Colonic mucosa (tissue), 4 donors: ENCODE results near the gene SLC2A9. TPM values are rescaled to one million over a fixed set of nuclear protein-coding genes. Genes with fewer than 3 reads are reported as not detected.

Source experiments
- DNase-seq: peaks from one replicate; pipeline ENCODE4 v3.0.0-alpha.2; 2020
- H3K27ac ChIP-seq: fragments of 200-600 bp; one replicate; pipeline ENCODE4 v1.8.0; 2021
- H3K27me3 ChIP-seq: fragments of 200-600 bp; one replicate; pipeline ENCODE4 v1.8.0; 2021
- H3K36me3 ChIP-seq: fragments of 200-600 bp; one replicate; pipeline ENCODE4 v1.8.0; 2021
- H3K4me1 ChIP-seq: fragments of 200-600 bp; one replicate; pipeline ENCODE4 v1.8.0; 2021; ENCODE audit warnings: mild to moderate bottlenecking
- H3K4me3 ChIP-seq: fragments of 200-600 bp; one replicate; pipeline ENCODE4 v1.8.0; 2021
- H3K9ac ChIP-seq, 2 donors: one replicate each; pipeline ENCODE4 v1.7.0; 2013; ENCODE audit warnings: control low read depth in 2 of 2, low read depth in 2 of 2, low read length in 2 of 2
- H3K9me3 ChIP-seq: fragments of 200-600 bp; one replicate; pipeline ENCODE4 v1.8.0; 2021
- CTCF ChIP-seq: fragments of 200-600 bp; IDR thresholded peaks from one replicate; pipeline ENCODE4 v1.8.0; 2022; ENCODE audit warnings: antibody characterized with exemption, mild to moderate bottlenecking
- intact Hi-C: fragments of 100-400 bp; cut with DNase I; formaldehyde crosslinking; loops from one replicate; pipeline ENCODE4 v1.14.1; 2022
- total RNA-seq, 2 donors: library from RNA; stranded (reverse); fragmentation: NEBNext Ultra II Directional in 1 of 2; extraction: Animal tissue kit (Norgen Biotek cat#: 25700) in 1 of 2; gene quantifications; one replicate each; pipeline ENCODE4 v1.2.1, GENCODE V29; 2021
- donor health status: healthy.
- donor health status: DM: no; HTN: no; CAD: no.
- donor health status: DM: no; HTN: no; CAD: no.

SLC2A9 gene
- total RNA-seq, 2 donors from 2014 or later, result 4.3 to 6.8 TPM

GRCh38 chr4:10033191-10033881 is 12.0 kb upstream of the SLC2A9 start:
- intact Hi-C loops, result no loop called here
- Histone ChIP-seq H3K27me3 (no peaks in the 10 kb centered on the region), H3K9ac (no peak overlapping the region), H3K4me1 (no peaks in the 10 kb centered on the region), H3K4me3 (no peak overlapping the region), H3K9me3 (no peaks in the 10 kb centered on the region), H3K36me3 (no peaks in the 10 kb centered on the region), H3K27ac (peak overlapping the region; percentile 55)
- DNase-seq, result no peak
- no peak for TF ChIP-seq CTCF

DNA sequence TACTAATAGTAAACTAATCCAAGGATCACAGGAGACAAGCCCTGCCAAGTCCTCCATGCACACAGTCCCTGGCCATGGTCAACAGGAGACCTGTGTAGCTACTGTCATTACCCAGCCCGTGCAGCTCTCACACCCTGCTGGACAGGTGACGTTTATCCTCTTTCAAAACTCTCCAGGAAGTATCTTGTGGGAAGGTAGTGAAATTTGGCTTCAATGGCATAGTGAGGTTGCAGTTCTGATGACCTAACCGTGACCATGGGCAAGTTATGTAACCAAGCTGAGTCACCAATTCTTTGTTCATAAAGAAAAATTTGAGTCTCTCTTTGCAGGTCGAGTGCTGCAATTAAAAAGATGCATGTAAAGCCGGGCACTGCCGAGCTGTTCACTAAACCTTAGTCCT is 11.3 kb upstream of the SLC2A9 start:
- Histone ChIP-seq H3K27me3 (no peaks in the 10 kb centered on the region), H3K9me3 (no peaks in the 10 kb centered on the region), H3K4me3 (no peak overlapping the region), H3K4me1 (no peaks in the 10 kb centered on the region), H3K36me3 (no peaks in the 10 kb centered on the region), H3K9ac (no peak overlapping the region), H3K27ac (no peak overlapping the region)
- no peak for TF ChIP-seq CTCF
- intact Hi-C loops, result no loop called here
- no peak for DNase-seq

- Histone ChIP-seq H3K4me1 (no peaks in the 10 kb centered on the region), H3K27ac (no peak overlapping the region), H3K4me3 (no peak overlapping the region), H3K27me3 (no peaks in the 10 kb centered on the region), H3K9ac (no peak overlapping the region), H3K36me3 (no peaks in the 10 kb centered on the region), H3K9me3 (no peaks in the 10 kb centered on the region)
- intact Hi-C loops, result no loop called here
- DNase-seq, result no peak
- no peak for TF ChIP-seq CTCF
Measured at GRCh38 chr4:10031668-10032590, 10.6 kb upstream of the SLC2A9 start.

- no peaks in the 10 kb centered on the region for H3K4me1 ChIP-seq
- intact Hi-C loops, result no loop called here
- H3K9ac ChIP-seq, result no peak overlapping the region
- H3K36me3 ChIP-seq, result no peaks in the 10 kb centered on the region
- TF ChIP-seq CTCF, result no peak
- no peaks in the 10 kb centered on the region for H3K9me3 ChIP-seq
- no peaks in the 10 kb centered on the region for H3K27me3 ChIP-seq
- H3K4me3 ChIP-seq, result no peak overlapping the region
- no peak for DNase-seq
- no peak overlapping the region for H3K27ac ChIP-seq
Measured at GRCh38 chr4:10030972-10031667, 9.8 kb upstream of the SLC2A9 start.

DNA sequence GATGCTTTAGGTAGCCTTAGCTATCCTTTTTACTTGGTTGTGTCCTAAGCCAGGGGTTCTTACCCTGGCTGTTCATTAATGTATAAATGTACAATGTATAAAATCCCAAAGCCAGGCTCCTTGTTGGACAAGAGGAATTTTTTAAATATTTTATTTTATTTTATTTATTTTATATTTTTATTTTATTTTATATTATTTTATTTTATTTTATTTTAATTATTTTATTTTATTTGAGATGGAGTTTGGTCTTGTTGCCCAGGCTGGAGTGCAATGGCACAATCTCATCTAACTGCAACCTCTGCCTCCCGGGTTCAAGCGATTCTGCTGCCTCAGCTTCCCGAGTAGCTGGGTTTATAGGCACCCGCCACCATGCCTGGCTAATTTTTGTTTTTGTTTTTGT is 8.1 kb upstream of the SLC2A9 start:
- H3K4me3 ChIP-seq, result no peak overlapping the region
- H3K27me3 ChIP-seq, result no peaks in the 10 kb centered on the region
- no peaks in the 10 kb centered on the region for H3K4me1 ChIP-seq
- no peak for DNase-seq
- intact Hi-C loops, result no loop called here
- TF ChIP-seq CTCF, result no peak
- no peaks in the 10 kb centered on the region for H3K36me3 ChIP-seq
- H3K9me3 ChIP-seq, result no peaks in the 10 kb centered on the region
- H3K9ac ChIP-seq, result no peak overlapping the region
- no peak overlapping the region for H3K27ac ChIP-seq
